HepG2 (cell line): ENCODE data around the gene ANKRD55. TPM values are rescaled to one million over a fixed set of nuclear protein-coding genes. Genes with fewer than 3 reads are reported as not detected.
A peak's percentile ranks its signal among the peaks of the same experiment; 100 is the strongest.

ENCODE experiments used
- ATAC-seq: fragments of 200-7000 bp; cut with Tn5 transposase; 3 replicates; pipeline ENCODE4 v1.9.1; 2020; ENCODE audit warnings: mild to moderate bottlenecking, moderate library complexity
- BruUV-seq: library from RNA; stranded (reverse); fragments of 400-500 nt; replicated peaks from 2 replicates; lab custom pipeline; 2021; lab: Mats Ljungman, UMichigan
- CTCF ChIA-PET: fragments of 300-600 bp; formaldehyde crosslinking; extraction: SDS; loops from one replicate; lab custom pipeline; 2021; ENCODE audit warnings: low total read pairs, inconsistent platforms, low intra/inter-chr PET ratio; lab: Yijun Ruan, JAX
- POLR2A ChIA-PET: fragments of 350-600 bp; sonication (Branson Sonifier 250); formaldehyde crosslinking; loops from one replicate; lab custom pipeline; 2020; ENCODE audit warnings: antibody characterized with exemption, inconsistent platforms; lab: Yijun Ruan, JAX
- DNase-seq: peaks from one replicate; pipeline ENCODE4 v3.0.0-alpha.2; 2015; ENCODE audit warnings: low spot score
- FAIRE-seq: peaks from 3 replicates; lab custom pipeline; 2011; peaks lifted over from hg19 to GRCh38; lab: Jason Lieb, UNC
- H2AFZ ChIP-seq: one replicate; pipeline ENCODE4 v1.6.1; 2011; ENCODE audit warnings: low read length, inconsistent platforms
- H3K27ac ChIP-seq: fragments of 300-600 bp; 3 replicates; pipeline ENCODE4 v1.8.0; 2011; ENCODE audit warnings: mixed run types, mild to moderate bottlenecking, mixed read lengths, low read length, inconsistent platforms; ENCODE audit not compliant: insufficient read depth; ENCODE audit errors: extremely low read length
- H3K27me3 ChIP-seq, 2 experiments: fragments of 200-600 bp in 1 of 2; 2 replicates in 1 of 2; 3 replicates in 1 of 2; pipeline versions ENCODE4 v1.6.0 to v1.8.0; 2011; ENCODE audit warnings: low read length in 2 of 2, mild to moderate bottlenecking in 2 of 2, moderate library complexity in 2 of 2, inconsistent platforms in 1 of 2; ENCODE audit not compliant: insufficient read depth in 2 of 2, control insufficient read depth in 1 of 2
- H3K36me3 ChIP-seq, 2 experiments: fragments of 200-600 bp in 1 of 2; replicated peaks in 1 of 2; 2 replicates in 1 of 2; 3 replicates in 1 of 2; pipeline versions ENCODE4 v1.5.1 to v1.8.0; 2011; ENCODE audit warnings: low read length in 2 of 2, inconsistent platforms in 1 of 2; ENCODE audit not compliant: insufficient read depth in 2 of 2, control insufficient read depth in 1 of 2
- H3K4me1 ChIP-seq: 2 replicates; pipeline ENCODE4 v1.5.1; 2012; ENCODE audit warnings: low read length, inconsistent platforms; ENCODE audit not compliant: insufficient read depth
- H3K4me2 ChIP-seq: 2 replicates; pipeline ENCODE4 v1.6.0; 2011; ENCODE audit warnings: low read depth, low read length, inconsistent platforms
- H3K4me3 ChIP-seq, 3 experiments: fragments of 200-600 bp in 1 of 3; sonication (generic), shearing (Covaris generic) in 1 of 3; replicated peaks in 1 of 3; 2 replicates each; pipeline ENCODE4 v1.5.1; 2011 to 2016; ENCODE audit warnings: low read length in 3 of 3, inconsistent platforms in 2 of 3, low read depth in 2 of 3, mild to moderate bottlenecking in 2 of 3, control low read depth in 1 of 3, mixed read lengths in 1 of 3; ENCODE audit not compliant: insufficient read depth in 1 of 3
- H3K79me2 ChIP-seq: one replicate; pipeline ENCODE4 v1.6.1; 2011; ENCODE audit warnings: low read length, inconsistent platforms; ENCODE audit not compliant: insufficient read depth
- H3K9ac ChIP-seq: 2 replicates; pipeline ENCODE4 v1.6.0; 2011; ENCODE audit warnings: mild to moderate bottlenecking, low read depth, low read length, inconsistent platforms; ENCODE audit not compliant: insufficient read depth
- H3K9me3 ChIP-seq: 2 replicates; pipeline ENCODE4 v1.5.1; 2012; ENCODE audit warnings: mild to moderate bottlenecking, low read length
- H4K20me1 ChIP-seq: 2 replicates; pipeline ENCODE4 v1.6.0; 2011; ENCODE audit warnings: inconsistent platforms, mild to moderate bottlenecking, low read length, moderate library complexity; ENCODE audit not compliant: insufficient read depth
- CEBPG ChIP-seq: IDR thresholded peaks from 2 replicates; pipeline ENCODE4 v1.6.1; 2016
- WGBS: methylation state at CpG from one replicate; pipeline ENCODE4 v1.1.6; 2017; ENCODE audit warnings: low lambda C conversion rate; 5-methylcytosine and 5-hydroxymethylcytosine counted together
- in situ Hi-C: cut with HindIII; loops from 2 replicates; pipeline ENCODE4 v1.10.0; 2017; ENCODE audit warnings: low pct_unique_long_range_greater_than_20kb; ENCODE audit not compliant: extremely low pct_ligation_motif_present
- intact Hi-C: fragments of 100-400 bp; cut with micrococcal nuclease; formaldehyde crosslinking; loops from one replicate; pipeline ENCODE4 v1.10.0; 2022; ENCODE audit not compliant: unreplicated experiment
- polyA plus RNA-seq, 8 experiments: library from polyadenylated mRNA; depleted of rRNA in 3 of 8; stranded (reverse) in 7 of 8; unstranded in 1 of 8; fragments of >200 nt; fragmentation: Illumina TruSeq in 4 of 8; extraction: Trizol in 4 of 8; gene quantifications; 2 replicates each; pipeline versions ENCODE4 v1.2.1 to v1.2.3, GENCODE V29; 2011 to 2016; ENCODE audit warnings: low read depth in 4 of 8, missing spikeins in 1 of 8, mixed read lengths in 1 of 8; ENCODE audit not compliant: insufficient read depth in 1 of 8
- total RNA-seq, 5 experiments: library from RNA; depleted of rRNA; stranded (reverse); fragments of >200 nt; fragmentation: Illumina TruSeq; extraction: Trizol; gene quantifications; 2 replicates each; pipeline ENCODE4 v1.2.3, GENCODE V29; 2016; ENCODE audit warnings: low read depth in 1 of 5
- TF ChIP-seq, protein P1 (sequence below): sonication (generic); formaldehyde crosslinking; conservative IDR thresholded peaks from 2 replicates; pipeline ENCODE4 v1.8.0; 2022; ENCODE audit warnings: low read depth, missing genetic modification reagents
- TF ChIP-seq, protein P2 (sequence below): IDR thresholded peaks from 2 replicates; pipeline ENCODE4 v1.6.1; 2016; ENCODE audit warnings: control low read depth

Gene ANKRD55
- total and polyA plus RNA-seq, 2 of the 13 experiments (the other 11 are each of a cell fraction or from before 2014, with no cell fraction given) = 0.11 to 0.28 TPM

DNA sequence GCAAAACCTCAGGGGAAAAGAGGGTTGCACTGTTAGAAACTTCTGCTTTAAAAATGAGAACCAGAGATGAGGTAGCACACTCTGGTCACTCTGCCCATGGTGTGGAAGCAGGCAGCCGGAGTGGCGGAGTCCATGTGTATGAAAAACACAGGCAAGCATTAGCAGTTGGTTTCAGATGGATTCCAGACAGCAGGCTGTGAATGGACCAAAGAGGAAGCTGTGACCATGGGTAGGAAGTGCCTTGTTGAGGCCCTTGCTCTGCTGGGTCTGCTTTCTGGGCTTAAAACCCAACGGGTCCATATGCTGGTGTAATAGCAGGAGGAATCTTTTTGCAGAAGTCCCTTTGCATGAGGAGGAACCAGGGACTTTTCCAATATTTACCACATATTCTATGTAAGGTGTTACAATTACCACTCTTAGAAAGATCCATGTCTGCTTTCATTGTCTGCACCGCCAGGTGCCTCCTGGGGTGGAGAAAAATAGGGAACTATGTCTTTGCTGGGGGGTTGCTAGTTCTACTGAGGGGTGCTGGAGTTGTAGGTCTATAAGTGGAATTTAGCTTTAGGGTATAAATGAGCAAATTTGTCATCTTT is 77.0 kb downstream of the ANKRD55 start:
- in situ Hi-C loops = no loop called here
- DNase-seq = no peak
- CTCF ChIA-PET = no interaction called here
- peaks cover 77% of the 10 kb centered on the region for H3K4me1 ChIP-seq
- no peaks in the 10 kb centered on the region for H3K27me3 ChIP-seq
- no peaks in the 10 kb centered on the region for H3K9me3 ChIP-seq
- no peak overlapping the region for H3K27ac ChIP-seq
- ATAC-seq = no peak
- no peak overlapping the region for H2AFZ ChIP-seq
- no peaks in the 10 kb centered on the region for H3K79me2 ChIP-seq
- no TSS peak for BruUV-seq
- FAIRE-seq = no peak
- TF ChIP-seq, protein P1, sequence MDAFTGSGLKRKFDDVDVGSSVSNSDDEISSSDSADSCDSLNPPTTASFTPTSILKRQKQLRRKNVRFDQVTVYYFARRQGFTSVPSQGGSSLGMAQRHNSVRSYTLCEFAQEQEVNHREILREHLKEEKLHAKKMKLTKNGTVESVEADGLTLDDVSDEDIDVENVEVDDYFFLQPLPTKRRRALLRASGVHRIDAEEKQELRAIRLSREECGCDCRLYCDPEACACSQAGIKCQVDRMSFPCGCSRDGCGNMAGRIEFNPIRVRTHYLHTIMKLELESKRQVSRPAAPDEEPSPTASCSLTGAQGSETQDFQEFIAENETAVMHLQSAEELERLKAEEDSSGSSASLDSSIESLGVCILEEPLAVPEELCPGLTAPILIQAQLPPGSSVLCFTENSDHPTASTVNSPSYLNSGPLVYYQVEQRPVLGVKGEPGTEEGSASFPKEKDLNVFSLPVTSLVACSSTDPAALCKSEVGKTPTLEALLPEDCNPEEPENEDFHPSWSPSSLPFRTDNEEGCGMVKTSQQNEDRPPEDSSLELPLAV (CRISPR knock-in tag) = no peak
- TF ChIP-seq, all 625 proteins: peak for 0
- H3K36me3 ChIP-seq = no peaks in the 10 kb centered on the region
- H4K20me1 ChIP-seq = no peaks in the 10 kb centered on the region
- WGBS = 94% methylated on average over 4 of the region's 4 CpGs
- H3K4me2 ChIP-seq = no peak overlapping the region
- H3K9ac ChIP-seq = no peak overlapping the region
- POLR2A ChIA-PET = no interaction called here
- intact Hi-C loops = no loop called here
- no peak overlapping the region for H3K4me3 ChIP-seq

DNA sequence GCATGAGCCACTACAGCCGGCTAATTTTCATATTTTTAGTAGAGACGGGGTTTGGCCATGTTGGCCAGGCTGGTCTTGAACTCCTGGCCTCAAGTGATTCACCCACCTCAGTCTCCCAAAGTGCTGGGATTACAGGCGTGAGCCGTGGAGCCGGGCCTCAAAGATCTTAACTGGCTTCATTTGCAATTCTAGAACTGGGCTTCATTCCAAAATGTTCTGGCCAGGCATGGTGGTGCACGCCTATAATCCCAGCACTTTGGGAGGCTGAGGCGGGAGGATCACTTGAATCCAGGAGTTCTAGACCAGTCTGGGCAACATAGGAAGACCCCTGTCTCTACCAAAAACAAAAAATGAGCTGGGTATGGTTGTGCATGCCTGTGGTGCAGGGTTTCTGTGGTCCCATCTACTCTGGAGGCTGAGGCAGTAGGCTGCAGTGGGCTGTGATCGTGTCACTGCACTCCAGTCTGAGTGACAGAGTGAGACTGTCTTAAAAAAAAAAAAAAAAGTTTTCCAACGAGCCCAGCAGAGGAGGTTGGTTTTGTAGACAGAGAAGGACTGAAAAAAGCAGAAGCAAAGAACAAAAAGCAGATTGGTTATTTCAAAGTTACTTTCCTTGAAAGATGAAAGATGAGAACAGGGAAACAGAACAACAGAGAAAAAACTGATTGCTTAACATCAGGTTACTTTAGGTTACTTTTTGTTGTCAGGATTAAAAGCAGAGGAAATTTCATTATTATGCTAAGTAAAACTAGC is 78.2 kb downstream of the ANKRD55 start:
- DNase-seq (no peak), FAIRE-seq (no peak), ATAC-seq (peak; percentile 48; the same call in 2 of the 3 replicates)
- TF ChIP-seq, protein P2, sequence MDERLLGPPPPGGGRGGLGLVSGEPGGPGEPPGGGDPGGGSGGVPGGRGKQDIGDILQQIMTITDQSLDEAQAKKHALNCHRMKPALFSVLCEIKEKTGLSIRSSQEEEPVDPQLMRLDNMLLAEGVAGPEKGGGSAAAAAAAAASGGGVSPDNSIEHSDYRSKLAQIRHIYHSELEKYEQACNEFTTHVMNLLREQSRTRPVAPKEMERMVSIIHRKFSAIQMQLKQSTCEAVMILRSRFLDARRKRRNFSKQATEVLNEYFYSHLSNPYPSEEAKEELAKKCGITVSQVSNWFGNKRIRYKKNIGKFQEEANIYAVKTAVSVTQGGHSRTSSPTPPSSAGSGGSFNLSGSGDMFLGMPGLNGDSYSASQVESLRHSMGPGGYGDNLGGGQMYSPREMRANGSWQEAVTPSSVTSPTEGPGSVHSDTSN (CRISPR knock-in tag) = no peak
- TF ChIP-seq CEBPG = 0 out of 2 replicates have a peak, but pooled peaks have one; percentile 13
- Histone ChIP-seq H3K79me2 (no peaks in the 10 kb centered on the region), H3K9ac (no peak overlapping the region), H3K27ac (no peak overlapping the region), H4K20me1 (no peaks in the 10 kb centered on the region), H2AFZ (no peak overlapping the region), H3K4me3 (no peak overlapping the region), H3K4me2 (no peak overlapping the region), H3K4me1 (peaks cover 65% of the 10 kb centered on the region), H3K9me3 (no peaks in the 10 kb centered on the region), H3K36me3 (no peaks in the 10 kb centered on the region), H3K27me3 (no peaks in the 10 kb centered on the region)
- intact Hi-C loops (no loop called here), in situ Hi-C loops (no loop called here)
- BruUV-seq = no TSS peak
- ChIA-PET CTCF (no interaction called here), POLR2A (no interaction called here)
- 78% methylated on average over 9 of the region's 9 CpGs for WGBS
